ENCODE data around the gene ANGPTL7. TPM values are rescaled to one million over a fixed set of nuclear protein-coding genes. Genes with fewer than 3 reads are reported as not detected.

Gene ANGPTL7
- total and polyA plus RNA-seq, 2 donors (not counting 1 experiment from before 2014, with no cell fraction given): 0.34 to 1.5 TPM

DNA sequence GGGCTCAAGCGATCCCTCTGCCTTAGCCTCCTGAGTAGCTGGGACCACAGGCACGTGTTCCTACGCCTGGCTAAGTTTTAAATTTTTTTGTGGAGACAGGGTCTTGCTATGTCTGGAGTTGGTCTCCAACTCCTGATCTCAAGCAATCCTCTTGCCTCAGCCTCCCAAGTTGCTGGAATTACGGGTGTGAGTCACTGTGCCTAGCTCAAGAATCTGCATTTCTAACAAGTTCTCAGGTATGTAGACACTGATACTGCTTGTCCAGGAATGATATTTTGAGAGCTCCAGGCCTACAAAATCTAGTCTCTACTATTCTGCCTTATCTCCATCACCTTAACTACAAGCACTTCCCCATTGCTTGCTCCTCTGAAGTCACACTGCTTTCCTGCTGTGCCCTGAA lies 22.3 kb downstream of the ANGPTL7 start:
- TF ChIP-seq EZH2 (IDR thresholded peaks at IDR 0.05; ENCODE audit: low read length, missing control alignments) (no peak), CTCF (conservative IDR thresholded peaks at IDR 0.05 in 1 of 2, IDR thresholded peaks at IDR 0.05 in 1 of 2; ENCODE audit: low read depth in 1 of 2, low read length in 2 of 2) (no peak)
- Histone ChIP-seq H2AFZ (ENCODE audit: low read length) (no peak overlapping the region), H3K4me2 (ENCODE audit: extremely low read depth, insufficient read depth, low read length) (no peak overlapping the region), H3K79me2 (ENCODE audit: control insufficient read depth, insufficient read depth, low read length) (no peaks in the 10 kb centered on the region), H3K27ac (ENCODE audit: insufficient read depth, low read length) (no peak overlapping the region), H3K27me3 (ENCODE audit: control insufficient read depth, insufficient read depth, low read length) (no peaks in the 10 kb centered on the region), H3K4me1 (ENCODE audit: control insufficient read depth, extremely low read depth, insufficient read depth, low read length) (no peaks in the 10 kb centered on the region), H3K36me3 (ENCODE audit: control insufficient read depth, insufficient read depth, low read length) (peaks cover 8% of the 10 kb centered on the region), H3K9ac (ENCODE audit: insufficient read depth, low read length) (no peak overlapping the region), H3K4me3 (replicated peaks in 1 of 4; ENCODE audit: control extremely low read depth in 1 of 4, insufficient read depth in 1 of 4, low read depth in 3 of 4, low read length in 4 of 4) (no peak overlapping the region), H4K20me1 (ENCODE audit: control insufficient read depth, extremely low read depth, insufficient read depth, low read length) (no peaks in the 10 kb centered on the region), H3K9me3 (ENCODE audit: control insufficient read depth, insufficient read depth, low read depth, low read length) (no peaks in the 10 kb centered on the region)
- DNase-seq (ENCODE audit: low read depth in 2 of 2): no peak

GRCh38 chr1:11211925-11212587 lies 22.9 kb downstream of the ANGPTL7 start:
- H4K20me1 ChIP-seq (ENCODE audit: control insufficient read depth, extremely low read depth, insufficient read depth, low read length): no peaks in the 10 kb centered on the region
- no peak overlapping the region for H3K9ac ChIP-seq (ENCODE audit: insufficient read depth, low read length)
- no peaks in the 10 kb centered on the region for H3K9me3 ChIP-seq (ENCODE audit: control insufficient read depth, insufficient read depth, low read depth, low read length)
- no peak overlapping the region for H3K4me2 ChIP-seq (ENCODE audit: extremely low read depth, insufficient read depth, low read length)
- H3K36me3 ChIP-seq (ENCODE audit: control insufficient read depth, insufficient read depth, low read length): peaks cover 8% of the 10 kb centered on the region
- H3K4me3 ChIP-seq (replicated peaks in 1 of 4; ENCODE audit: control extremely low read depth in 1 of 4, insufficient read depth in 1 of 4, low read depth in 3 of 4, low read length in 4 of 4): no peak overlapping the region
- no peak overlapping the region for H3K27ac ChIP-seq (ENCODE audit: insufficient read depth, low read length)
- H3K27me3 ChIP-seq (ENCODE audit: control insufficient read depth, insufficient read depth, low read length): no peaks in the 10 kb centered on the region
- no peaks in the 10 kb centered on the region for H3K4me1 ChIP-seq (ENCODE audit: control insufficient read depth, extremely low read depth, insufficient read depth, low read length)
- H3K79me2 ChIP-seq (ENCODE audit: control insufficient read depth, insufficient read depth, low read length): no peaks in the 10 kb centered on the region
- TF ChIP-seq CTCF (conservative IDR thresholded peaks at IDR 0.05 in 1 of 2, IDR thresholded peaks at IDR 0.05 in 1 of 2; ENCODE audit: low read depth in 1 of 2, low read length in 2 of 2): no peak
- TF ChIP-seq EZH2 (IDR thresholded peaks at IDR 0.05; ENCODE audit: low read length, missing control alignments): no peak
- no peak overlapping the region for H2AFZ ChIP-seq (ENCODE audit: low read length)
- no peak for DNase-seq (ENCODE audit: low read depth in 2 of 2)

DNA sequence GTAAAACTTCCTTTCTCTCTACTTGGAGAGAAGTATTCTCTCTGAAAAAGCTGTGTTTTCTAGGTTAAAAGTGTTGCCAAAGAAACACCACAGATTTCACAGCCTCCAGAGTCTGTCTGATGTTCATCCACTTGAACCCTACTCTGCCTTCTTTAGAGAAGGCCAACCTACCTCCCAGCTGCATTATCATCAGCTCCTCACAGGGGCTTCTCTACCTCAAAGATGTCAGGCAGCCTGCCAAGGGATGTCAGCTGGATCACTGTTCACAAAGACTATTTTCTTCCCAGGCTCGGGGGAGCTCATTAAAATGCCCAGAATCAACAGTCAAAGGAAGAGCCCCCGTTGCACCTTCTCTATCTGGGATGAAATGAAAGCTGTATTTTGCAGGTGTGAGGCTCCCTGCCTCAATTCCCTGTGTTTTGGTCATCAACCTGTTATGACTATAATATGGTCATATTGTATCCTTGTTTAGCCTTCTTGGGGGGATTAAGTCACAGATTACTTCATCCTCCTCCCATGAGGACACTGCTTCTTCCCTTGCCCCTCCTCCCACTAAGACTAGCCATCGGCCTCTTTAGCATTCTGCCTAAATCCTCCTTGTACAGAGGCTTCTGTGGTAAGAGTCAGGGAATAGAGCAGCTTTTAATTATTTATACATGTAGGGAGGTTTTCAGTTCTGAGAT lies 25.7 kb downstream of the ANGPTL7 start:
- H3K27me3 ChIP-seq (ENCODE audit: control insufficient read depth, insufficient read depth, low read length): no peaks in the 10 kb centered on the region
- no peak overlapping the region for H3K4me3 ChIP-seq (replicated peaks in 1 of 4; ENCODE audit: control extremely low read depth in 1 of 4, insufficient read depth in 1 of 4, low read depth in 3 of 4, low read length in 4 of 4)
- no peak for TF ChIP-seq EZH2 (IDR thresholded peaks at IDR 0.05; ENCODE audit: low read length, missing control alignments)
- TF ChIP-seq CTCF (conservative IDR thresholded peaks at IDR 0.05 in 1 of 2, IDR thresholded peaks at IDR 0.05 in 1 of 2; ENCODE audit: low read depth in 1 of 2, low read length in 2 of 2): no peak
- H4K20me1 ChIP-seq (ENCODE audit: control insufficient read depth, extremely low read depth, insufficient read depth, low read length): no peaks in the 10 kb centered on the region
- no peak overlapping the region for H3K4me2 ChIP-seq (ENCODE audit: extremely low read depth, insufficient read depth, low read length)
- H3K27ac ChIP-seq (ENCODE audit: insufficient read depth, low read length): no peak overlapping the region
- H3K79me2 ChIP-seq (ENCODE audit: control insufficient read depth, insufficient read depth, low read length): no peaks in the 10 kb centered on the region
- no peak overlapping the region for H2AFZ ChIP-seq (ENCODE audit: low read length)
- H3K4me1 ChIP-seq (ENCODE audit: control insufficient read depth, extremely low read depth, insufficient read depth, low read length): no peaks in the 10 kb centered on the region
- no peak for DNase-seq (ENCODE audit: low read depth in 2 of 2)
- peaks cover 4% of the 10 kb centered on the region for H3K36me3 ChIP-seq (ENCODE audit: control insufficient read depth, insufficient read depth, low read length)
- H3K9ac ChIP-seq (ENCODE audit: insufficient read depth, low read length): no peak overlapping the region
- no peaks in the 10 kb centered on the region for H3K9me3 ChIP-seq (ENCODE audit: control insufficient read depth, insufficient read depth, low read depth, low read length)

Measured in fibroblast of lung (primary cell).